Retinal pigment epithelial cell (primary cell): Measurements from ENCODE around the gene TEX30.

Experiments used
- DNase-seq: peaks from one replicate; pipeline ENCODE4 v3.0.0-alpha.2; 2010; ENCODE audit warnings: low read depth
- H3K4me3 ChIP-seq: 2 replicates; pipeline ENCODE4 v1.5.1; 2011; ENCODE audit warnings: mild to moderate bottlenecking, low read length, control low read depth, moderate library complexity
- TF ChIP-seq, protein P1 (sequence below): conservative IDR thresholded peaks from 2 replicates; pipeline ENCODE4 v1.5.1; 2011; ENCODE audit warnings: low read depth, low read length, control low read depth, inconsistent platforms

Gene TEX30

DNA sequence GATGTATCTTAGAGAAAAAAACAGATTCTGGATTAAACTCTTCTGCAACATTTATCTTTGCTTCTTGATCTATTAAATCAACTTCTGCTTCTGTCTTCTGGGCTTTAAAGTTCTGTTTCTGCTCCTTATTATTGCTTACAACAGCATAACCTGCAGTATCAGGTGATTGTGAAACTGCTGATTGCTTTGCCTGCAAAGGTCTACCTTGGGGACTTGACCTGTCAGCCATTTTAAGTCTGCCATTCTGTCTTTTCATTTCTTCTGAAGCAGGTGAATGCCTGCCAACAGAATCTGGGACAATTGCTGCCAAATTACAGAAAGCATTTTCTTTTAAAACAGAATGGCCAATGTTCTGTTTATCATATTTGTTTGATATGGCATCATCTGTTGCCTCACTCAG, 31.1 kb downstream of the TEX30 start:
- no peak for DNase-seq
- no peak overlapping the region for H3K4me3 ChIP-seq
- TF ChIP-seq, protein P1, sequence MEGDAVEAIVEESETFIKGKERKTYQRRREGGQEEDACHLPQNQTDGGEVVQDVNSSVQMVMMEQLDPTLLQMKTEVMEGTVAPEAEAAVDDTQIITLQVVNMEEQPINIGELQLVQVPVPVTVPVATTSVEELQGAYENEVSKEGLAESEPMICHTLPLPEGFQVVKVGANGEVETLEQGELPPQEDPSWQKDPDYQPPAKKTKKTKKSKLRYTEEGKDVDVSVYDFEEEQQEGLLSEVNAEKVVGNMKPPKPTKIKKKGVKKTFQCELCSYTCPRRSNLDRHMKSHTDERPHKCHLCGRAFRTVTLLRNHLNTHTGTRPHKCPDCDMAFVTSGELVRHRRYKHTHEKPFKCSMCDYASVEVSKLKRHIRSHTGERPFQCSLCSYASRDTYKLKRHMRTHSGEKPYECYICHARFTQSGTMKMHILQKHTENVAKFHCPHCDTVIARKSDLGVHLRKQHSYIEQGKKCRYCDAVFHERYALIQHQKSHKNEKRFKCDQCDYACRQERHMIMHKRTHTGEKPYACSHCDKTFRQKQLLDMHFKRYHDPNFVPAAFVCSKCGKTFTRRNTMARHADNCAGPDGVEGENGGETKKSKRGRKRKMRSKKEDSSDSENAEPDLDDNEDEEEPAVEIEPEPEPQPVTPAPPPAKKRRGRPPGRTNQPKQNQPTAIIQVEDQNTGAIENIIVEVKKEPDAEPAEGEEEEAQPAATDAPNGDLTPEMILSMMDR: no peak

- no peak for DNase-seq
- TF ChIP-seq, protein P1: no peak
- no peak overlapping the region for H3K4me3 ChIP-seq
Observed at GRCh38 chr13:102742101-102742500, 31.5 kb downstream of the TEX30 start.

DNA sequence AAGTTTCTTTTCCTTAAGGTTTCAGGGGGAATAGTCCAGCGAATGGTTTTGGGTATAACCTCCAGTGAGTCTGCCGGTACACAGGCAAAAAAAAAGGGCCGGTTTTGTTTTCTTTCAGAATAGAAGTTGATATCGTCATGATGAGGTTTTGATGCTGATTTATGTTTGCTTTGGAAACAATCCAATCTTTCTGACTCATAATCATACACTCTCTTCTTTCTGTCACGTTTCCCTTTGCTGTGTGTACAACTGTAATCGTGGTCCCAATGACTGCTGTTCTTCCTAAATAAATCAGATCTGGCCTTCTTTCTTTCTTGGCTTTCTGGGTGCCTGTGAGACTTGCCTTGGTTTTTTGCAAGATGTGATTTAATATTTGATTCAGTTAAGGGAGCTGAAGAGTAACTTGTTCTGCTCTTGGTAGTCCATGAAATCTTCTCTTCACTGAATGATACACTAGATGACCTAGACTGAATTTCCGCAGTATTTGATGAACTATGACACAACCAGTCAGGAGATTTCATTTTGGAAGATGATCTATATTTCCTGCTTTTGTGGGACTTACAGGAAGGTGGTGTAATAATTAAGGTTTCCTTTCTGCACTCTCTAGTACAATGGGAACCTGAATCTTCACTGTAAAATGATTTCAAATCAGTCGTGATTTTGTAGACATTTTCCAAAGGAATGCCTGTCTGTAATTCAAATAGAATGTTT, 43.9 kb downstream of the TEX30 start:
- peak; percentile 39 for DNase-seq
- H3K4me3 ChIP-seq: no peak overlapping the region
- TF ChIP-seq, protein P1: no peak

GRCh38 chr13:102726430-102726829, 47.2 kb downstream of the TEX30 start:
- H3K4me3 ChIP-seq: no peak overlapping the region
- TF ChIP-seq, protein P1: no peak
- DNase-seq: no peak

- DNase-seq: no peak
- TF ChIP-seq, protein P1: peak; percentile 56
- H3K4me3 ChIP-seq: no peak overlapping the region
Observed at GRCh38 chr13:102724923-102725322, 48.7 kb downstream of the TEX30 start.

DNA sequence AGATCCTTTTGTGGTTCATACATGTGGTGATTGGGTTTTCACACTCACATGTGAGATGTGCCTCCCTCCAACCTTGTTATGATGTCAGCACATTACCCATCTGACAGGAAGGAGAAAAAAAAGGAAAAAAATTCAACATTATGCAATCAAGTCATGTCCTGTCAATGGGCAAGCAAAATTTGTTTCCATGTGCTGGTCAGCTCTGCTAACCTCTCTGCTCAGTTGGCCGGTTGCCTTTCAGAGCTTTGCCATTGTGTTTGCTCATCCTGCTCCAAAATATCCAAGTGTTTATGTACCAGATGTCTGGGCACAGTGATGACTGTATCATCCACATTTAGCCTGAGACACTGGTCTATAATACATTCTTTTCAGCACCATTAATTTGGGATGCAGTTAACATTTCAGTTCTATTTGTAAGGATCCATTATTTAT, 51.8 kb downstream of the TEX30 start:
- TF ChIP-seq, protein P1: no peak
- DNase-seq: no peak
- no peak overlapping the region for H3K4me3 ChIP-seq

- H3K4me3 ChIP-seq: no peak overlapping the region
- TF ChIP-seq, protein P1: no peak
- DNase-seq: no peak
Observed at GRCh38 chr13:102718746-102719145, 54.8 kb downstream of the TEX30 start.
